ENCODE results near the gene CEP83.

The CEP83 gene

GRCh38 chr12:94359761-94360160 is 99.9 kb downstream of the CEP83 start:
- no peak overlapping the region for H3K4me3 ChIP-seq (replicated peaks; ENCODE audit: low read depth, low read length)
- DNase-seq (ENCODE audit: extremely low read depth, low read depth): no peak
- no peak for TF ChIP-seq CTCF (IDR thresholded peaks at IDR 0.05; ENCODE audit: low read depth, low read length, missing control alignments)

DNA sequence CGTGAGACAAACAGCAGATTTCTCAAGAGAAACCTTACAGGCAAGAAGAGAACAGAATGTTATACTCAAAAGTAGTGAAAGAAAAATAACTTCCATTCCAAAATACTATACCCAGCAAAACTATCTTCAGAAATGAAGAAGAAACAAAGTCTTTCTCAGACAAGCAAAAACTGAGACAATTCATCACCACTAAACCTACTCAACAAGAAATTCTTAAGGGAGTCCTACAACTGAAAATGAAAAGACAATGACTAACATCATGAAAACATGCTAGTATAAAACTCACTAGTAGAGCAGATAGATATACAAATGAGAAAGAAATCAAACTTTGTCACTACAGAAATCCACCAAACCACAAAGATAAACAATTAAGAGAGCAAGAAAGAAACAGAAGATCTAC is 106.5 kb downstream of the CEP83 start:
- no peak for TF ChIP-seq CTCF (IDR thresholded peaks at IDR 0.05; ENCODE audit: low read depth, low read length, missing control alignments)
- DNase-seq (ENCODE audit: extremely low read depth, low read depth): no peak
- no peak overlapping the region for H3K4me3 ChIP-seq (replicated peaks; ENCODE audit: low read depth, low read length)

GRCh38 chr12:94340573-94340972 is 119.1 kb downstream of the CEP83 start:
- DNase-seq (ENCODE audit: extremely low read depth, low read depth): no peak
- H3K4me3 ChIP-seq (replicated peaks; ENCODE audit: low read depth, low read length): no peak overlapping the region
- no peak for TF ChIP-seq CTCF (IDR thresholded peaks at IDR 0.05; ENCODE audit: low read depth, low read length, missing control alignments)

DNA sequence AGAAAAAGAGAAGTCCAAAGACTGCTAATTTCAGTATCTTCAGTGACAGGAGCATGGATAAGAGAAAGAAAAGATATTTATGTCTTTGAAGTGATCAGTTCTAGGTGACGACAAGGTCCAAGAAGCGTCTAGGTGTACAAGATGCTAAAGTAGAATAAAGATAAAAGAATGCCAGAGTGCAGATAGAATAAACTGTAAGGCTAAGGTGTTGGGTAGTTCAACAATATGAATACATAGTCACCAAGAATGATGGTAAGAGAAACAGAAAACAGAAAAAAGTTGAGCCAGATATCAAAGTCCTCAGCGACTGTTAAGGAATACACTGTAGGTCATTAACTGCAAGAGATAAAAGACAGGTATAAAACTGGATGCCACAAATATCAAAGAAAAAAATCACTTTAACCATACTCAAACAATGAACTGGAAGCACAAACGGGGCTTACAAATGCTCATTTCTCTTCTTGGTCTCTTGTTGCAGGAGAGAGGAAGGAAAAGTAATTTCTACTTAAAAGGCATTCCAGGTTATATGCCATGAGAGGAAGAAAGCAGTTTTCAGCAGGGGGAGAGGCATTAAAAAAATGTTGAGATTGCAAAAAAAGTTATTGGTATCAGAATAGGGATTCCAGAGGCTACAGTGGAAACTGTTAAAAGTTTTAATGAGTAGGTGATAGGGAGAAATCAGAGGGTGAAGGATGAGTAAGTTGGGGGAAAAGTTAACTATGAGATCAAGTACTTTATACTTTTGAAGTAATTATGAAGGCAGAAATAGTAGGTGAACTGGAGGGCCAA is 121.5 kb downstream of the CEP83 start:
- H3K4me3 ChIP-seq (replicated peaks; ENCODE audit: low read depth, low read length): no peak overlapping the region
- no peak for DNase-seq (ENCODE audit: extremely low read depth, low read depth)

GRCh38 chr12:94336211-94336925 is 123.3 kb downstream of the CEP83 start:
- no peak for TF ChIP-seq CTCF (IDR thresholded peaks at IDR 0.05; ENCODE audit: low read depth, low read length, missing control alignments)
- no peak for DNase-seq (ENCODE audit: extremely low read depth, low read depth)
- H3K4me3 ChIP-seq (replicated peaks; ENCODE audit: low read depth, low read length): no peak overlapping the region

More for the DNA sequence above, 121.5 kb downstream of the CEP83 start:
- no peak for TF ChIP-seq CTCF (IDR thresholded peaks at IDR 0.05; ENCODE audit: low read depth, low read length, missing control alignments)

GRCh38 chr12:94333396-94333795 is 126.3 kb downstream of the CEP83 start:
- no peak for DNase-seq (ENCODE audit: extremely low read depth, low read depth)
- no peak overlapping the region for H3K4me3 ChIP-seq (replicated peaks; ENCODE audit: low read depth, low read length)
- no peak for TF ChIP-seq CTCF (IDR thresholded peaks at IDR 0.05; ENCODE audit: low read depth, low read length, missing control alignments)
